DOHH2 (cell line): ENCODE measurements around the gene PTPRH.

Experiments
- EZH2phosphoT487 ChIP-seq: fragments of 200-600 bp; sonication (generic); IDR thresholded peaks from 2 replicates; pipeline ENCODE4 v1.6.1; 2017; ENCODE audit warnings: borderline replicate concordance, mild to moderate bottlenecking, antibody characterized with exemption, low read length, moderate library complexity, mixed read lengths
- TF ChIP-seq, protein P1 (sequence below): fragments of 200-600 bp; sonication (generic); IDR thresholded peaks from one replicate; pipeline ENCODE4 v1.5.1; 2014; ENCODE audit warnings: antibody characterized with exemption, mild to moderate bottlenecking, low read depth, low read length; ENCODE audit not compliant: poor library complexity, severe bottlenecking

DNA sequence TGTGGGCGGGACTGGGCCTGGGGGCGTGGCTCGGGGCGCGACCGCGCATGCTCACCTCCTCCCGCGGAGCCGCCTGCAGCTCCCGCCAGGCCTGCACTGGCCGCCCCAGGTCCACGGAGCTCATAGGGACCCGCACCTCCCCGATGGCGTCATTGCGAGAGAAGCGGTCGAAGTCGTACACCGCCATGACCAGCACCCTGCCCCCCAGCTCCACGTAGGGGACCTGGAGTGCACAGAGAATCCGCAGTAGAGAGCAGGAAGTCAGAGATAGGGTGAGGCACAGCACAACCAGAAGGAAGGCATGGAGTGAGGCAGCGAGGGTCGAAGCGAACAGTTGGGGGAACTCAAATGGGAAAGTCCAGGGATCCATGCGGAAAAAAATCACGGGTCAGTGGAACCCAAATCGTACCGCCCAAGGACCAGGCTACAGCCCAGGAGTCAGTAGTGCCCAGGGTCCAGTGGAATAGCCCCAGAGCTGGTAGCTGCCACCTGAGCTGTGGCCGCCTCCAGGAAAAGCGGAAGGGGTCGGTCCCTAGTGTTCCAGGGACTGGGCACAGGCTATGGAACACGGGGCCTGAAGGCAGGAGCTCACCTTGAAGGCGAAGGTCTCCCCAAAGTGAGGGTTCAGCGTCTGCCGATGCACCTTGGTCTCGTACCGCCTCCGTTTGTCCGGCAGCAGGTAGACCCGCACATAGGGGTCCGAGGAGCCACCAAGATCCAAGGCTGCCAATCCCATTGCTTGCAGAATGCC lies 34.0 kb downstream of the PTPRH start:
- TF ChIP-seq, protein P1, sequence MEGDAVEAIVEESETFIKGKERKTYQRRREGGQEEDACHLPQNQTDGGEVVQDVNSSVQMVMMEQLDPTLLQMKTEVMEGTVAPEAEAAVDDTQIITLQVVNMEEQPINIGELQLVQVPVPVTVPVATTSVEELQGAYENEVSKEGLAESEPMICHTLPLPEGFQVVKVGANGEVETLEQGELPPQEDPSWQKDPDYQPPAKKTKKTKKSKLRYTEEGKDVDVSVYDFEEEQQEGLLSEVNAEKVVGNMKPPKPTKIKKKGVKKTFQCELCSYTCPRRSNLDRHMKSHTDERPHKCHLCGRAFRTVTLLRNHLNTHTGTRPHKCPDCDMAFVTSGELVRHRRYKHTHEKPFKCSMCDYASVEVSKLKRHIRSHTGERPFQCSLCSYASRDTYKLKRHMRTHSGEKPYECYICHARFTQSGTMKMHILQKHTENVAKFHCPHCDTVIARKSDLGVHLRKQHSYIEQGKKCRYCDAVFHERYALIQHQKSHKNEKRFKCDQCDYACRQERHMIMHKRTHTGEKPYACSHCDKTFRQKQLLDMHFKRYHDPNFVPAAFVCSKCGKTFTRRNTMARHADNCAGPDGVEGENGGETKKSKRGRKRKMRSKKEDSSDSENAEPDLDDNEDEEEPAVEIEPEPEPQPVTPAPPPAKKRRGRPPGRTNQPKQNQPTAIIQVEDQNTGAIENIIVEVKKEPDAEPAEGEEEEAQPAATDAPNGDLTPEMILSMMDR: no peak
- no peak for TF ChIP-seq EZH2phosphoT487
